Measurements from ENCODE around the gene CDC27. TPM values are rescaled to one million over a fixed set of nuclear protein-coding genes. Genes with fewer than 3 reads are reported as not detected.

Gene CDC27
- total and polyA plus RNA-seq, 9 donors = 20.5 to 76.8 (median 51.7) TPM

DNA sequence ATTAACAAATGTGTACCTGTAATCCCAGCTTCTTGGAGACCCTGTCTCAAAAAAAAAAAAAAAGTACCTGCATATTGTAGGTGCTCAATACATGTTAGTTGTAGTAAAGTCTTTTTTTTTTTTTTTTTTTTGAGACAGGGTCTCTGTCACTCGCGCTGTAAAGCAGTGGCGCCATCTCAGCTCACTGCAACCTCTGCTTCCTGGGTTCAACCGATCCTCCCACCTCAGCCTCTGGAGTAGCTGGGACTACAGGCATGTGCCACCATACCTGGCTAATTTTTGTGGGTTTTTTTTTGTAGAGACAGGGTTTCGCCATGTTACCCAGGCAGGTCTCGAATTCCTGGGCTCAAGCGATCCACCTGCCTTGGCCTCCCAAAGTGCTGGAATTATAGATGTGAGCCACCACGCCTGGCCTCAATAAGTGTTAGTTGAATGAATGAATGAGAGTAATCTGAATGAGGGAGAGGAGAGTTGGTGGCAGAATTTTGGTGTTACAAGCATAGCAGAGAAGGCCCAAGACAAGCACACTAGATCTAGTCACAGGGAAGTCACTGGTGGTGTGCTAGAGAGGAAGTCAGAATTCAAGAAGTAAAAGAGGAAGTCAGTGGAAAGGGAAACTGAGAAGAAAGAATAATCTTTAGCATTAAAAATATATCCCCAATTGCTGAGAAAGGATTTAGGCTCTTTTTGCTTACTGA, 10.7 kb upstream of the CDC27 start:
- DNase-seq = no peak
- Histone ChIP-seq H3K27me3 (no peaks in the 10 kb centered on the region), H3K4me1 (ENCODE audit: insufficient read depth) (peaks cover 1% of the 10 kb centered on the region), H3K9me3 (no peaks in the 10 kb centered on the region), H3K36me3 (no peaks in the 10 kb centered on the region), H3K4me3 (no peak overlapping the region), H3K27ac (no peak overlapping the region)
- WGBS, 3 donors = 95 to 98% (median 96%) methylated on average over 8 of the region's 8 CpGs
- intact Hi-C loops (cut with DNase I) = no loop called here
- TF ChIP-seq EP300 (IDR thresholded peaks at IDR 0.05) (no peak), POLR2A (IDR thresholded peaks at IDR 0.05) (no peak), CTCF (IDR thresholded peaks at IDR 0.05) (no peak)

DNA sequence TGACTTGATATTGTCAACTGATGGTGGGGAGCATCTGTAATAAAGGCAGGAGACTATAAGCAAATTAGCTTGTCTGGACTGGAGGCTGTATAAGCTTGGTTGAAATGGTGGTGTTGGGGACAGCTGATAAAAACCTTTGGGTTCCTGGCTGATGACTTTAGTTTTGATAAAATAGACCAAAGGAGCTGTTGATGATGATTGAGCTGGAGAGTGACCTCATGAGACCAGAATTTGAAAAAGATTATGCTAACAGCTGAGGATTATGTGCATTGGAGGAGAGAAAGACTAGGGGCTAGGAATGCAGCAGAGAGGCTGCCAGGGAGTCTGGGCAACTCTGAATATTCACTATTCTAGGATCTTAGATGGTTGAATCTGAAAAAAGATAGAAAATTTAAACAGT, 8.7 kb upstream of the CDC27 start:
- DNase-seq = no peak
- Histone ChIP-seq H3K36me3 (no peaks in the 10 kb centered on the region), H3K4me1 (ENCODE audit: insufficient read depth) (no peaks in the 10 kb centered on the region), H3K27ac (no peak overlapping the region), H3K4me3 (no peak overlapping the region), H3K27me3 (no peaks in the 10 kb centered on the region), H3K9me3 (no peaks in the 10 kb centered on the region)
- intact Hi-C loops (cut with DNase I) = no loop called here
- TF ChIP-seq EP300 (IDR thresholded peaks at IDR 0.05) (no peak), POLR2A (IDR thresholded peaks at IDR 0.05) (no peak), CTCF (IDR thresholded peaks at IDR 0.05) (no peak)

DNA sequence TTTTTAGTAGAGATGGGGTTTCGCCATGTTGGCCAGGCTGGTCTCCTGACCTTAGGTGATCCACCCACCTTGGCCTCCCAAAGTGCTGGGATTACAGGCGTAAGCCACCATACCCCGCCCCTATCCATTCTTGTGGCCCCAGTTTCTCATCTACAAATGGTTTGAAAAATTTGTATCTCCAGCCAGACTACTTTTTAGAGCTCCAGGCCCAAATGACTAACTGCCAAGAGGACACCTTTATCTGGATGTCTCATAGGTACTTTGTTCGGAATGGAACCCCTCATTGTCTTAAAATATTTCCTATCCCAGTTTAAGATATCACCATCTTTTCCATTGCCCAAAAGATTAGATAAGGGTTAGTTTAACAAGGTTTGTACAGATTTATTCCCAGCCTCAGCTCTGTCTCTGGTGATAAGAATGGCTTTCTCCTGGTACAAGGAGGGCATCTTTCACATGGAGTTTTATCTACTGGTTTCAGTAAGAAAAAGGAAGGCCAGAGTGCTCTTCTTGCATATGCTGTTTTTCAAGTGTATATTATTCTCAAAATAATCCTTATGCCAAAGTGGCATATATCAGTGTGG, 4.9 kb upstream of the CDC27 start:
- H3K27me3 ChIP-seq = no peaks in the 10 kb centered on the region
- intact Hi-C loops (cut with DNase I) = no loop called here
- no peak overlapping the region for H3K4me3 ChIP-seq
- no peak for TF ChIP-seq CTCF (IDR thresholded peaks at IDR 0.05)
- no peak for TF ChIP-seq POLR2A (IDR thresholded peaks at IDR 0.05)
- TF ChIP-seq EP300 (IDR thresholded peaks at IDR 0.05) = no peak
- no peaks in the 10 kb centered on the region for H3K9me3 ChIP-seq
- DNase-seq = no peak
- WGBS, 3 donors = 96 to 97% (median 97%) methylated on average over 4 of the region's 4 CpGs
- no peaks in the 10 kb centered on the region for H3K4me1 ChIP-seq (ENCODE audit: insufficient read depth)
- no peaks in the 10 kb centered on the region for H3K36me3 ChIP-seq
- H3K27ac ChIP-seq = no peak overlapping the region

DNA sequence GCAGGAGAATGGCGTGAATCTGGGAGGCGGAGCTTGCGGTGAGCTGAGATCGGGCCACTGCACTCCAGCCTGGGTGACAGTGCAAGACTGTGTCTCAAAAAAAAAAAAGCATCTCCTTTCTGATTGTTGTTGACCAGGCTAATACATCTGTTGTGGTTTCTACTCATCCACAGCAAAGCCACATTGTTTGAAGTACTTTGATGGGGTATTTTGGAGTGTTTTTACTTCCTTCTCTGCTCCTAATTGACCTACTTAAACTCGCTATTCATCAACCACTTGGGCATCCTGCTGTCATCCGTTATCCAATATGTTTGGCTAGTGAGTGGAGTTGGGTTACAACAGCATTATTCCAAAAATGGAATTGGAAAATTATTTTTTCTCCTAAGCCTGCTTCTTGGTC, 3.5 kb upstream of the CDC27 start:
- Histone ChIP-seq H3K9me3 (no peaks in the 10 kb centered on the region), H3K27me3 (no peaks in the 10 kb centered on the region), H3K4me3 (no peak overlapping the region), H3K27ac (no peak overlapping the region), H3K36me3 (no peaks in the 10 kb centered on the region), H3K4me1 (ENCODE audit: insufficient read depth) (no peaks in the 10 kb centered on the region)
- intact Hi-C loops (cut with DNase I) = no loop called here
- 76 to 77% (median 77%) methylated on average over 6 of the region's 6 CpGs for WGBS, 3 donors
- TF ChIP-seq POLR2A (IDR thresholded peaks at IDR 0.05) (no peak), CTCF (IDR thresholded peaks at IDR 0.05) (no peak), EP300 (IDR thresholded peaks at IDR 0.05) (no peak)
- DNase-seq = no peak
